ENCODE results near the gene TUSC2. TPM values are rescaled to one million over a fixed set of nuclear protein-coding genes. Genes with fewer than 3 reads are reported as not detected.
A peak's percentile ranks its signal among the peaks of the same experiment; 100 is the strongest.

The TUSC2 gene
- total RNA-seq, 1 donor from 2014 or later: 25.4 TPM

GRCh38 chr3:50296721-50297383 lies 31.2 kb downstream of the TUSC2 start:
- Histone ChIP-seq H3K9me3 (no peaks in the 10 kb centered on the region), H3K27ac (no peak overlapping the region), H3K4me3 (no peak overlapping the region), H3K36me3 (peaks cover 0 to 10% of the 10 kb centered on the region in 2 donors), H3K27me3 (no peaks in the 10 kb centered on the region), H3K4me1 (peaks cover 13 to 29% of the 10 kb centered on the region in 2 donors)
- intact Hi-C loops (cut with DNase I): no loop called here
- no peak for DNase-seq (ENCODE audit: low spot score in 2 of 2)
- TF ChIP-seq CTCF (IDR thresholded peaks at IDR 0.05): no peak

- H3K27me3 ChIP-seq: no peaks in the 10 kb centered on the region
Measured at GRCh38 chr3:50295553-50296431, 32.2 kb downstream of the TUSC2 start.

GRCh38 chr3:50294492-50295403 lies 33.3 kb downstream of the TUSC2 start:
- no peak for DNase-seq (ENCODE audit: low spot score in 2 of 2)
- no peaks in the 10 kb centered on the region for H3K9me3 ChIP-seq
- intact Hi-C loops (cut with DNase I): no loop called here
- H3K4me1 ChIP-seq: peaks cover 6 to 32% of the 10 kb centered on the region in 2 donors
- no peak for TF ChIP-seq CTCF (IDR thresholded peaks at IDR 0.05)
- no peak overlapping the region for H3K27ac ChIP-seq
- H3K4me3 ChIP-seq: no peak overlapping the region
- H3K36me3 ChIP-seq: peaks cover 0 to 14% of the 10 kb centered on the region in 2 donors
- no peaks in the 10 kb centered on the region for H3K27me3 ChIP-seq

More at GRCh38 chr3:50295553-50296431, 32.2 kb downstream of the TUSC2 start:
- H3K36me3 ChIP-seq: peaks cover 0 to 10% of the 10 kb centered on the region in 2 donors
- H3K27ac ChIP-seq: no peak overlapping the region
- H3K4me3 ChIP-seq: no peak overlapping the region
- no peak for DNase-seq (ENCODE audit: low spot score in 2 of 2)
- TF ChIP-seq CTCF (IDR thresholded peaks at IDR 0.05): no peak
- intact Hi-C loops (cut with DNase I): no loop called here
- H3K9me3 ChIP-seq: no peaks in the 10 kb centered on the region
- peaks cover 13 to 35% of the 10 kb centered on the region in 2 donors for H3K4me1 ChIP-seq

- intact Hi-C loops (cut with DNase I): no loop called here
- Histone ChIP-seq H3K27ac (peak overlapping the region in 1 of 2 donors; percentile 84), H3K4me1 (peaks cover 6 to 32% of the 10 kb centered on the region in 2 donors)
Measured at GRCh38 chr3:50294089-50294488, 33.9 kb downstream of the TUSC2 start.

More at GRCh38 chr3:50294089-50294488, 33.9 kb downstream of the TUSC2 start:
- Histone ChIP-seq H3K4me3 (no peak overlapping the region), H3K9me3 (no peaks in the 10 kb centered on the region), H3K36me3 (peaks cover 5 to 20% of the 10 kb centered on the region in 2 donors), H3K27me3 (no peaks in the 10 kb centered on the region)
- no peak for TF ChIP-seq CTCF (IDR thresholded peaks at IDR 0.05)
- no peak for DNase-seq (ENCODE audit: low spot score in 2 of 2)

Data from ascending aorta (tissue), 2 donors.